ENCODE results near the gene SLC37A2. TPM values are rescaled to one million over a fixed set of nuclear protein-coding genes. Genes with fewer than 3 reads are reported as not detected.

Gene SLC37A2
- total RNA-seq, 1 experiment from 2014 or later: 5.2 TPM

- Mint-ChIP-seq H3K4me3 (ENCODE audit: unreplicated experiment) (no peak overlapping the region), H3K4me1 (ENCODE audit: insufficient read depth, unreplicated experiment) (peaks cover 11% of the 10 kb centered on the region), H3K27ac (ENCODE audit: low read depth, unreplicated experiment) (no peak overlapping the region), H3K27me3 (ENCODE audit: insufficient read depth, unreplicated experiment) (no peaks in the 10 kb centered on the region), H3K9me3 (ENCODE audit: unreplicated experiment) (no peaks in the 10 kb centered on the region), H3K36me3 (ENCODE audit: insufficient read depth, unreplicated experiment) (peaks cover 29% of the 10 kb centered on the region)
- no TSS peak for BruUV-seq (replicated peaks)
- no peak for TF ChIP-seq CTCF (IDR thresholded peaks at IDR 0.05; ENCODE audit: unreplicated experiment)
- DNase-seq (ENCODE audit: unreplicated experiment): no peak
- intact Hi-C loops (cut with micrococcal nuclease): no loop called here
- ChIA-PET POLR2A (interaction anchor here (1.1 kb wide), 1 partner anchor 10 kb away, joined by 4 read pairs; no protein-coding TSS in a partner anchor), CTCF (interaction anchor here (1.0 to 1.1 kb wide), 2 partner anchors 9 to 38 kb away, joined by 4 to 5 read pairs; partner anchors contain the start of gene TMEM218)
Observed at GRCh38 chr11:125102025-125102424, 38.9 kb downstream of the SLC37A2 start.

- Mint-ChIP-seq H3K9me3 (ENCODE audit: unreplicated experiment) (no peaks in the 10 kb centered on the region), H3K36me3 (ENCODE audit: insufficient read depth, unreplicated experiment) (peaks cover 24% of the 10 kb centered on the region), H3K27me3 (ENCODE audit: insufficient read depth, unreplicated experiment) (no peaks in the 10 kb centered on the region), H3K4me1 (ENCODE audit: insufficient read depth, unreplicated experiment) (peaks cover 11% of the 10 kb centered on the region), H3K27ac (ENCODE audit: low read depth, unreplicated experiment) (no peak overlapping the region), H3K4me3 (ENCODE audit: unreplicated experiment) (no peak overlapping the region)
- no peak for DNase-seq (ENCODE audit: unreplicated experiment)
- TF ChIP-seq CTCF (IDR thresholded peaks at IDR 0.05; ENCODE audit: unreplicated experiment): no peak
- CTCF ChIA-PET: interaction anchor here (1.0 to 1.6 kb wide), 3 partner anchors 9 to 38 kb away, joined by 4 to 9 read pairs (median 5); partner anchors contain the start of gene TMEM218
- POLR2A ChIA-PET: interaction anchor here (0.9 to 1.1 kb wide), 2 partner anchors 9 to 11 kb away, joined by 3 to 4 read pairs; partner anchors contain the start of gene TMEM218
- intact Hi-C loops (cut with micrococcal nuclease): no loop called here
- no TSS peak for BruUV-seq (replicated peaks)
Observed at GRCh38 chr11:125102510-125102909, 39.4 kb downstream of the SLC37A2 start.

- DNase-seq (ENCODE audit: unreplicated experiment): no peak
- POLR2A ChIA-PET: interaction anchor here (0.7 to 1.7 kb wide), 4 partner anchors 11 to 435 kb away, joined by 4 to 8 read pairs (median 6); no protein-coding TSS in a partner anchor
- no peaks in the 10 kb centered on the region for H3K9me3 Mint-ChIP-seq (ENCODE audit: unreplicated experiment)
- H3K27me3 Mint-ChIP-seq (ENCODE audit: insufficient read depth, unreplicated experiment): no peaks in the 10 kb centered on the region
- no TSS peak for BruUV-seq (replicated peaks)
- peaks cover 9% of the 10 kb centered on the region for H3K36me3 Mint-ChIP-seq (ENCODE audit: insufficient read depth, unreplicated experiment)
- peaks cover 13% of the 10 kb centered on the region for H3K4me1 Mint-ChIP-seq (ENCODE audit: insufficient read depth, unreplicated experiment)
- intact Hi-C loops (cut with micrococcal nuclease): no loop called here
- CTCF ChIA-PET: interaction anchor here (0.7 to 1.8 kb wide), 4 partner anchors 14 to 1845 kb away, joined by 3 to 9 read pairs (median 6); no protein-coding TSS in a partner anchor
- TF ChIP-seq CTCF (IDR thresholded peaks at IDR 0.05; ENCODE audit: unreplicated experiment): no peak
- no peak overlapping the region for H3K4me3 Mint-ChIP-seq (ENCODE audit: unreplicated experiment)
- no peak overlapping the region for H3K27ac Mint-ChIP-seq (ENCODE audit: low read depth, unreplicated experiment)
Observed at GRCh38 chr11:125105926-125106325, 42.8 kb downstream of the SLC37A2 start.

GRCh38 chr11:125108469-125108868 lies 45.4 kb downstream of the SLC37A2 start:
- CTCF ChIA-PET: interaction anchor here (1.5 kb wide), 1 partner anchor 18 kb away, joined by 5 read pairs; no protein-coding TSS in a partner anchor

More at GRCh38 chr11:125108469-125108868, 45.4 kb downstream of the SLC37A2 start:
- POLR2A ChIA-PET: interaction anchor here (1.0 to 2.2 kb wide), 2 partner anchors 9 to 23 kb away, joined by 3 to 4 read pairs; no protein-coding TSS in a partner anchor
- H3K27me3 Mint-ChIP-seq (ENCODE audit: insufficient read depth, unreplicated experiment): no peaks in the 10 kb centered on the region
- peaks cover 7% of the 10 kb centered on the region for H3K36me3 Mint-ChIP-seq (ENCODE audit: insufficient read depth, unreplicated experiment)
- intact Hi-C loops (cut with micrococcal nuclease): no loop called here
- peaks cover 8% of the 10 kb centered on the region for H3K9me3 Mint-ChIP-seq (ENCODE audit: unreplicated experiment)
- no peak for DNase-seq (ENCODE audit: unreplicated experiment)
- H3K27ac Mint-ChIP-seq (ENCODE audit: low read depth, unreplicated experiment): no peak overlapping the region
- TF ChIP-seq CTCF (IDR thresholded peaks at IDR 0.05; ENCODE audit: unreplicated experiment): no peak
- H3K4me1 Mint-ChIP-seq (ENCODE audit: insufficient read depth, unreplicated experiment): peaks cover 16% of the 10 kb centered on the region
- BruUV-seq (replicated peaks): no TSS peak
- no peak overlapping the region for H3K4me3 Mint-ChIP-seq (ENCODE audit: unreplicated experiment)

Measured in MCF 10A (cell line).